Measurements from ENCODE around the gene ZNF892. TPM values are rescaled to one million over a fixed set of nuclear protein-coding genes. Genes with fewer than 3 reads are reported as not detected.

ZNF892 gene
- total RNA-seq, 4 donors from 2014 or later: 2.7 to 16.5 (median 6.6) TPM

GRCh38 chr2:95208106-95208505 is 785 bp downstream of the ZNF892 start:
- Histone ChIP-seq H3K27ac (peak overlapping the region in 1 of 4 donors; percentile 82), H3K4me1 (peaks cover 0 to 7% (median 6%) of the 10 kb centered on the region in 4 donors), H3K36me3 (peaks cover 0 to 19% (median 0%) of the 10 kb centered on the region in 3 donors), H3K9me3 (peaks cover 0 to 23% (median 3%) of the 10 kb centered on the region in 4 donors), H3K4me3 (peak overlapping the region; percentile 70 to 89 (median 80)), H3K27me3 (no peaks in the 10 kb centered on the region)
- DNase-seq: no peak
- TF ChIP-seq CTCF (IDR thresholded peaks at IDR 0.05) (no peak), POLR2A (IDR thresholded peaks at IDR 0.05) (no peak)

- DNase-seq: no peak
- Histone ChIP-seq H3K27ac (no peak overlapping the region), H3K27me3 (no peaks in the 10 kb centered on the region), H3K4me1 (no peaks in the 10 kb centered on the region), H3K9me3 (peaks cover 0 to 88% (median 36%) of the 10 kb centered on the region in 4 donors), H3K4me3 (no peak overlapping the region), H3K36me3 (peaks cover 0 to 47% (median 0%) of the 10 kb centered on the region in 3 donors)
- TF ChIP-seq CTCF (IDR thresholded peaks at IDR 0.05): no peak
Measured at GRCh38 chr2:95215018-95215612, 7.8 kb downstream of the ZNF892 start.

- Histone ChIP-seq H3K27ac (no peak overlapping the region), H3K9me3 (peaks cover 0 to 65% (median 28%) of the 10 kb centered on the region in 4 donors), H3K36me3 (peaks cover 0 to 5% (median 0%) of the 10 kb centered on the region in 3 donors), H3K4me1 (no peaks in the 10 kb centered on the region), H3K4me3 (no peak overlapping the region), H3K27me3 (no peaks in the 10 kb centered on the region)
- no peak for TF ChIP-seq POLR2A (IDR thresholded peaks at IDR 0.05)
- no peak for TF ChIP-seq CTCF (IDR thresholded peaks at IDR 0.05)
- DNase-seq: no peak
Measured at GRCh38 chr2:95220449-95220848, 13.1 kb downstream of the ZNF892 start.

GRCh38 chr2:95225658-95226057 is 18.3 kb downstream of the ZNF892 start:
- Histone ChIP-seq H3K27ac (no peak overlapping the region), H3K36me3 (no peaks in the 10 kb centered on the region), H3K27me3 (no peaks in the 10 kb centered on the region), H3K4me1 (no peaks in the 10 kb centered on the region), H3K4me3 (no peak overlapping the region), H3K9me3 (peaks cover 0 to 22% (median 8%) of the 10 kb centered on the region in 4 donors)
- no peak for DNase-seq
- TF ChIP-seq POLR2A (IDR thresholded peaks at IDR 0.05) (no peak), CTCF (IDR thresholded peaks at IDR 0.05) (no peak)

- Histone ChIP-seq H3K4me1 (no peaks in the 10 kb centered on the region), H3K27me3 (no peaks in the 10 kb centered on the region), H3K27ac (no peak overlapping the region), H3K36me3 (no peaks in the 10 kb centered on the region), H3K9me3 (no peaks in the 10 kb centered on the region), H3K4me3 (no peak overlapping the region)
- peak; percentile 18 to 81 (median 59) for DNase-seq
- TF ChIP-seq CTCF (IDR thresholded peaks at IDR 0.05) (peak in 4 of 6 experiments; percentile 46 to 74 (median 70)), POLR2A (IDR thresholded peaks at IDR 0.05) (no peak)
Measured at GRCh38 chr2:95231723-95232122, 24.4 kb downstream of the ZNF892 start.

Data from Peyer's patch (tissue), 4 donors.